ENCODE data around the gene ERC2.

Gene ERC2

GRCh38 chr3:55467099-55467498 lies 1001.2 kb downstream of the ERC2 start:
- peak; percentile 66; the same call in 1 of the 3 replicates for ATAC-seq (ENCODE audit: low read depth)
- Histone ChIP-seq H3K4me3 (ENCODE audit: severe bottlenecking) (no peak overlapping the region), H3K27ac (ENCODE audit: poor library complexity, severe bottlenecking) (peak overlapping the region; percentile 36), H3K36me3 (ENCODE audit: low read depth) (peaks cover 21% of the 10 kb centered on the region), H3K27me3 (ENCODE audit: insufficient read depth, poor library complexity, severe bottlenecking) (no peaks in the 10 kb centered on the region), H3K9me3 (ENCODE audit: severe bottlenecking) (no peaks in the 10 kb centered on the region), H3K4me1 (ENCODE audit: insufficient read depth, poor library complexity, severe bottlenecking) (peaks cover 18% of the 10 kb centered on the region)
- no peak for TF ChIP-seq CTCF (IDR thresholded peaks at IDR 0.05; ENCODE audit: poor library complexity, severe bottlenecking)
- no peak for DNase-seq (ENCODE audit: low spot score)

DNA sequence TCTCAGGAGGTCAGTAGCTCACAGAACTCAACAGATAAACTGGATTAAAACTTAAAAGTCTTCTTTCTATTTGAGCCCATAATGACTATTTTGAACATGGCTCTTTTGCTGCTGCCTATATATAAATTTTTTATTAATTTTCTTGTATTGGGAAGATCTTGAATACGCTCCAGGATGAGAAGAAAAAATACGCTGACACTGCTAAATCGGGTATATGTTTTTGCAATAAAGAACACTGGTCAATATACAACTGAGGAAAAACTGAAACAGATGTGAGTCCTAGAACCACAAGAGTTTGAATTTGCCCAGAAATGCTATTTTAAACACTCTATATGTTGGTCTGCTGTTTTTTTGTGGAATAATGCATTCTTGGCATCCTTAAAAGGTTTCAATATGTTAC lies 1001.7 kb downstream of the ERC2 start:
- H3K4me3 ChIP-seq (ENCODE audit: severe bottlenecking), result no peak overlapping the region
- H3K4me1 ChIP-seq (ENCODE audit: insufficient read depth, poor library complexity, severe bottlenecking), result peaks cover 18% of the 10 kb centered on the region
- no peaks in the 10 kb centered on the region for H3K9me3 ChIP-seq (ENCODE audit: severe bottlenecking)
- no peaks in the 10 kb centered on the region for H3K27me3 ChIP-seq (ENCODE audit: insufficient read depth, poor library complexity, severe bottlenecking)
- no peak for TF ChIP-seq CTCF (IDR thresholded peaks at IDR 0.05; ENCODE audit: poor library complexity, severe bottlenecking)
- no peak for DNase-seq (ENCODE audit: low spot score)
- peak overlapping the region; percentile 36 for H3K27ac ChIP-seq (ENCODE audit: poor library complexity, severe bottlenecking)
- peaks cover 21% of the 10 kb centered on the region for H3K36me3 ChIP-seq (ENCODE audit: low read depth)
- no peak for ATAC-seq (ENCODE audit: low read depth)

DNA sequence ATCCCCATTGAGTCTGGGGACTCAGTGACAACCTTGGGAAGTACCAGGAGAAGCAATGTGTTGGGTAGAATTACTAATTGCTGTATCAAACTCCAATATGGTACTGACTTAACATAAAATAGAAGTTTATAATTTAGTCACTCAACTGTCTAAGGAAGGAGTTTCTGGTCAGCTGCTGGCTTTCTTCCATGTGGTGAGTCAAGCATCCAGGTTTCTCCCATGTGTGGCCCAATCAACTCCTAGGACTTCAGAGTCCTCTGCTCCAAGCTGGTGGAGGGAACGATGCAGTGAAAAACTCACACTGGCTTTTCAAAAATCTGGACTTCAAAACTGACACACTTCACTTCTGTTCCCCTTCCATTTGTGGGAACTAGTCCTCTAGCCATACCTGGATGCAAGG lies 1006.4 kb downstream of the ERC2 start:
- Histone ChIP-seq H3K4me3 (ENCODE audit: severe bottlenecking) (no peak overlapping the region), H3K9me3 (ENCODE audit: severe bottlenecking) (no peaks in the 10 kb centered on the region), H3K27ac (ENCODE audit: poor library complexity, severe bottlenecking) (no peak overlapping the region), H3K27me3 (ENCODE audit: insufficient read depth, poor library complexity, severe bottlenecking) (no peaks in the 10 kb centered on the region), H3K36me3 (ENCODE audit: low read depth) (0 out of 2 replicates have a peak, but pooled peaks cover 5% of the 10 kb centered on the region), H3K4me1 (ENCODE audit: insufficient read depth, poor library complexity, severe bottlenecking) (peaks cover 4% of the 10 kb centered on the region)
- TF ChIP-seq CTCF (IDR thresholded peaks at IDR 0.05; ENCODE audit: poor library complexity, severe bottlenecking), result no peak
- ATAC-seq (ENCODE audit: low read depth) (peak; percentile 46; the same call in 1 of the 3 replicates), DNase-seq (ENCODE audit: low spot score) (no peak)

GRCh38 chr3:55459838-55460237 lies 1008.4 kb downstream of the ERC2 start:
- TF ChIP-seq CTCF (IDR thresholded peaks at IDR 0.05; ENCODE audit: poor library complexity, severe bottlenecking), result no peak
- H3K4me3 ChIP-seq (ENCODE audit: severe bottlenecking), result no peak overlapping the region
- ATAC-seq (ENCODE audit: low read depth) (no peak), DNase-seq (ENCODE audit: low spot score) (no peak)
- no peaks in the 10 kb centered on the region for H3K27me3 ChIP-seq (ENCODE audit: insufficient read depth, poor library complexity, severe bottlenecking)
- no peaks in the 10 kb centered on the region for H3K36me3 ChIP-seq (ENCODE audit: low read depth)
- no peaks in the 10 kb centered on the region for H3K4me1 ChIP-seq (ENCODE audit: insufficient read depth, poor library complexity, severe bottlenecking)
- H3K27ac ChIP-seq (ENCODE audit: poor library complexity, severe bottlenecking), result no peak overlapping the region
- no peaks in the 10 kb centered on the region for H3K9me3 ChIP-seq (ENCODE audit: severe bottlenecking)

Measured in RWPE2 (cell line).